Esophagus squamous epithelium (tissue), 4 donors: ENCODE data around the gene CFL1.
A peak's percentile ranks its signal among the peaks of the same experiment; 100 is the strongest.

ENCODE experiments used
- CTCF ChIP-seq, 6 experiments: fragments of 450-650 bp in 4 of 6; fragments of 200-600 bp in 2 of 6; sonication (generic) in 2 of 6; IDR thresholded peaks; one replicate each; pipeline ENCODE4 v1.5.1; 2016 to 2019; ENCODE audit warnings: antibody characterized with exemption in 6 of 6, mild to moderate bottlenecking in 4 of 6, moderate library complexity in 4 of 6
- POLR2A ChIP-seq, 4 donors: fragments of 450-650 bp; IDR thresholded peaks; one replicate each; pipeline ENCODE4 v1.6.1; 2017; ENCODE audit warnings: antibody characterized with exemption in 4 of 4, mild to moderate bottlenecking in 4 of 4, moderate library complexity in 3 of 4

GRCh38 chr11:65888163-65888814 lies 30.3 kb upstream of the CFL1 start, which contains the start of gene FIBP:
- TF ChIP-seq CTCF (IDR thresholded peaks at IDR 0.05) (peak; percentile 71 to 97 (median 94)), POLR2A (IDR thresholded peaks at IDR 0.05) (peak in 3 of 4 donors; percentile 59 to 94 (median 81))
